Measurements from ENCODE around the gene AOC3. TPM values are rescaled to one million over a fixed set of nuclear protein-coding genes. Genes with fewer than 3 reads are reported as not detected.
"Not testable (repeated sequence)": the region's sequence is repeated elsewhere in the genome, so short reads cannot be mapped to it uniquely, and the experiment has no call there.

AOC3 gene
- total and polyA plus RNA-seq, 5 experiments from 2014 or later, result 0.13 to 1.6 (median 1.6) TPM; not detected in 2

GRCh38 chr17:42893359-42893758, 42.4 kb downstream of the AOC3 start:
- no peak for ATAC-seq
- Mint-ChIP-seq H3K27ac (no peak overlapping the region), H3K9me3 (no peaks in the 10 kb centered on the region), H3K4me1 (peaks cover 0 to 5% (median 0%) of the 10 kb centered on the region in 4 donors), H3K4me3 (no peak overlapping the region), H3K36me3 (no peaks in the 10 kb centered on the region), H3K27me3 (peaks cover 0 to 10% (median 3%) of the 10 kb centered on the region in 5 donors)
- POLR2A ChIA-PET, result no interaction called here
- no peak for DNase-seq

- peaks cover 0 to 5% (median 0%) of the 10 kb centered on the region in 4 donors for H3K4me1 Mint-ChIP-seq
- no peak for DNase-seq
- no peak for ATAC-seq
- POLR2A ChIA-PET, result no interaction called here
- H3K27me3 Mint-ChIP-seq, result peaks cover 0 to 13% (median 3%) of the 10 kb centered on the region in 5 donors
- H3K27ac Mint-ChIP-seq, result no peak overlapping the region
- H3K4me3 Mint-ChIP-seq, result no peak overlapping the region
- H3K36me3 Mint-ChIP-seq, result no peaks in the 10 kb centered on the region
- no peaks in the 10 kb centered on the region for H3K9me3 Mint-ChIP-seq
Measured at GRCh38 chr17:42894283-42895184, 43.5 kb downstream of the AOC3 start.

GRCh38 chr17:42895185-42895555, 44.2 kb downstream of the AOC3 start:
- no peaks in the 10 kb centered on the region for H3K36me3 Mint-ChIP-seq
- peaks cover 0 to 2% (median 0%) of the 10 kb centered on the region in 4 donors for H3K4me1 Mint-ChIP-seq
- H3K27ac Mint-ChIP-seq, result no peak overlapping the region
- peaks cover 0 to 13% (median 4%) of the 10 kb centered on the region in 5 donors for H3K27me3 Mint-ChIP-seq
- no peaks in the 10 kb centered on the region for H3K9me3 Mint-ChIP-seq
- DNase-seq, result no peak
- no peak overlapping the region for H3K4me3 Mint-ChIP-seq
- no peak for ATAC-seq
- POLR2A ChIA-PET, result interaction anchor here (0.6 kb wide), 1 partner anchor 244 kb away, joined by 4 read pairs; no protein-coding TSS in a partner anchor

- no peaks in the 10 kb centered on the region for H3K36me3 Mint-ChIP-seq
- H3K9me3 Mint-ChIP-seq, result no peaks in the 10 kb centered on the region
- peaks cover 0 to 2% (median 0%) of the 10 kb centered on the region in 4 donors for H3K4me1 Mint-ChIP-seq
- POLR2A ChIA-PET, result no interaction called here
- peaks cover 0 to 13% (median 4%) of the 10 kb centered on the region in 5 donors for H3K27me3 Mint-ChIP-seq
- no peak overlapping the region for H3K27ac Mint-ChIP-seq
- DNase-seq (no peak), ATAC-seq (no peak)
- H3K4me3 Mint-ChIP-seq, result no peak overlapping the region
Measured at GRCh38 chr17:42898147-42898811, 47.3 kb downstream of the AOC3 start.

GRCh38 chr17:42899981-42900380, 49.0 kb downstream of the AOC3 start:
- POLR2A ChIA-PET, H3K4me1 Mint-ChIP-seq, H3K27ac Mint-ChIP-seq: not testable (repeated sequence)

GRCh38 chr17:42900460-42901331, 49.7 kb downstream of the AOC3 start, which contains the start of gene G6PC1:
TSS of gene G6PC1 (plus strand) at chr17:42900799. CDS start at chr17:42900877, 78 bp downstream.
- Mint-ChIP-seq H3K27ac (no peak within 1 kb of the TSS), H3K4me1 (no peaks in the 10 kb centered on the region), H3K36me3 (no peaks in the 10 kb centered on the region), H3K9me3 (no peaks in the 10 kb centered on the region), H3K27me3 (peaks cover 0 to 13% (median 1%) of the 10 kb centered on the region in 5 donors), H3K4me3 (no peak within 1 kb of the TSS)
- POLR2A ChIA-PET, result no interaction called here
- ATAC-seq, result no peak
- no peak for DNase-seq

More at GRCh38 chr17:42899981-42900380, 49.0 kb downstream of the AOC3 start:
- peaks cover 0 to 13% (median 1%) of the 10 kb centered on the region in 5 donors for H3K27me3 Mint-ChIP-seq
- H3K36me3 Mint-ChIP-seq, DNase-seq, H3K9me3 Mint-ChIP-seq, ATAC-seq, H3K4me3 Mint-ChIP-seq: not testable (repeated sequence)

GRCh38 chr17:42901535-42902229, 50.7 kb downstream of the AOC3 start:
- no peak for DNase-seq
- peaks cover 0 to 11% (median 1%) of the 10 kb centered on the region in 5 donors for H3K27me3 Mint-ChIP-seq
- no peaks in the 10 kb centered on the region for H3K36me3 Mint-ChIP-seq
- H3K9me3 Mint-ChIP-seq, result no peaks in the 10 kb centered on the region
- no peaks in the 10 kb centered on the region for H3K4me1 Mint-ChIP-seq
- POLR2A ChIA-PET, result no interaction called here
- no peak overlapping the region for H3K4me3 Mint-ChIP-seq
- no peak for ATAC-seq
- H3K27ac Mint-ChIP-seq, result no peak overlapping the region

- H3K27me3 Mint-ChIP-seq, result peaks cover 0 to 8% (median 1%) of the 10 kb centered on the region in 5 donors
- H3K4me1 Mint-ChIP-seq, result no peaks in the 10 kb centered on the region
- POLR2A ChIA-PET, result no interaction called here
- DNase-seq, result no peak
- no peak for ATAC-seq
- no peak overlapping the region for H3K27ac Mint-ChIP-seq
- H3K4me3 Mint-ChIP-seq, result no peak overlapping the region
- no peaks in the 10 kb centered on the region for H3K36me3 Mint-ChIP-seq
- no peaks in the 10 kb centered on the region for H3K9me3 Mint-ChIP-seq
Measured at GRCh38 chr17:42904110-42904469, 53.1 kb downstream of the AOC3 start.

GRCh38 chr17:42906772-42907446, 55.9 kb downstream of the AOC3 start:
- DNase-seq (no peak), ATAC-seq (no peak)
- Mint-ChIP-seq H3K4me3 (no peak overlapping the region), H3K36me3 (no peaks in the 10 kb centered on the region), H3K27ac (no peak overlapping the region), H3K4me1 (no peaks in the 10 kb centered on the region), H3K27me3 (peaks cover 0 to 19% (median 5%) of the 10 kb centered on the region in 5 donors), H3K9me3 (no peaks in the 10 kb centered on the region)
- POLR2A ChIA-PET, result no interaction called here
